Spleen (tissue), 7 donors: ENCODE data around the gene MAP4K3.

Source experiments
- CTCF ChIP-seq, 11 experiments: fragments of 200-600 bp in 7 of 11; fragments of 450-650 bp in 4 of 11; sonication (generic) in 4 of 11; IDR thresholded peaks in 8 of 11; conservative IDR thresholded peaks in 3 of 11; 1 replicate in 7 of 11; 2 replicates in 4 of 11; pipeline versions ENCODE4 v1.4.0 to v1.8.0; 2016 to 2021; ENCODE audit warnings: antibody characterized with exemption in 11 of 11, inconsistent platforms in 4 of 11, mild to moderate bottlenecking in 1 of 11
- POLR2A ChIP-seq, 3 donors: fragments of 450-650 bp; IDR thresholded peaks; one replicate each; pipeline ENCODE4 v1.5.1; 2017; ENCODE audit warnings: antibody characterized with exemption in 3 of 3, mild to moderate bottlenecking in 1 of 3
- POLR2AphosphoS5 ChIP-seq, 3 donors: sonication (generic); formaldehyde crosslinking; IDR thresholded peaks; one replicate each; pipeline ENCODE4 v1.5.1; 2017; ENCODE audit warnings: antibody characterized with exemption in 3 of 3
- donor health status: DM: no; HTN: no; CAD: no; lungs with moderate emphysema.
- donor health status: DM: no; HTN: no; CAD: no.
- donor health status: DM: no; HTN: no; CAD: no.

GRCh38 chr2:39266139-39266805 is 170.8 kb downstream of the MAP4K3 start:
- no peak for TF ChIP-seq CTCF (IDR thresholded peaks at IDR 0.05 in 8 of 11, conservative IDR thresholded peaks at IDR 0.05 in 3 of 11)
- no peak for TF ChIP-seq POLR2A (IDR thresholded peaks at IDR 0.05)
- no peak for TF ChIP-seq POLR2AphosphoS5 (IDR thresholded peaks at IDR 0.05)
